Stimulated activated CD4-positive, alpha-beta T cell treated with anti-CD3 and anti-CD28 coated beads, Interleukin-1b, Interleukin-23, amount 100 ng/mL, for 4 hours (primary cell): Measurements from ENCODE around the gene SERPINA12.

ENCODE experiments used
- DNase-seq, 2 donors: peaks; one replicate each; pipeline ENCODE4 v3.0.0-alpha.2; 2020; ENCODE audit warnings: low read depth in 2 of 2

Gene SERPINA12

GRCh38 chr14:94465042-94465441 lies 44.2 kb downstream of the SERPINA12 start:
- no peak for DNase-seq

GRCh38 chr14:94464290-94464689 lies 45.0 kb downstream of the SERPINA12 start:
- no peak for DNase-seq

GRCh38 chr14:94462763-94463572 lies 46.3 kb downstream of the SERPINA12 start:
- no peak for DNase-seq

GRCh38 chr14:94462219-94462551 lies 47.1 kb downstream of the SERPINA12 start:
- DNase-seq = no peak

- DNase-seq = no peak
Measured at GRCh38 chr14:94461526-94462218, 47.6 kb downstream of the SERPINA12 start.

GRCh38 chr14:94460631-94461416 lies 48.4 kb downstream of the SERPINA12 start:
- no peak for DNase-seq

- no peak for DNase-seq
Measured at GRCh38 chr14:94458558-94459205, 50.6 kb downstream of the SERPINA12 start.

GRCh38 chr14:94458096-94458495 lies 51.2 kb downstream of the SERPINA12 start:
- no peak for DNase-seq

GRCh38 chr14:94455928-94456327 lies 53.3 kb downstream of the SERPINA12 start:
- DNase-seq = no peak

GRCh38 chr14:94451826-94452225 lies 57.4 kb downstream of the SERPINA12 start:
- no peak for DNase-seq

GRCh38 chr14:94451091-94451771 lies 58.0 kb downstream of the SERPINA12 start:
- no peak for DNase-seq

- DNase-seq = no peak
Measured at GRCh38 chr14:94450722-94451090, 58.6 kb downstream of the SERPINA12 start.

GRCh38 chr14:94449930-94450329 lies 59.3 kb downstream of the SERPINA12 start:
- DNase-seq = no peak

GRCh38 chr14:94448071-94448808 lies 61.0 kb downstream of the SERPINA12 start:
- no peak for DNase-seq

- no peak for DNase-seq
Measured at GRCh38 chr14:94447206-94447605, 62.1 kb downstream of the SERPINA12 start.

- DNase-seq = no peak
Measured at GRCh38 chr14:94446126-94446525, 63.1 kb downstream of the SERPINA12 start.

- no peak for DNase-seq
Measured at GRCh38 chr14:94445003-94445402, 64.3 kb downstream of the SERPINA12 start.

GRCh38 chr14:94441531-94442205 lies 67.6 kb downstream of the SERPINA12 start:
- no peak for DNase-seq

GRCh38 chr14:94441130-94441529 lies 68.1 kb downstream of the SERPINA12 start:
- DNase-seq = no peak

- no peak for DNase-seq
Measured at GRCh38 chr14:94439453-94440057, 69.7 kb downstream of the SERPINA12 start.
